ENCODE data around the gene ATP5ME.

DNA sequence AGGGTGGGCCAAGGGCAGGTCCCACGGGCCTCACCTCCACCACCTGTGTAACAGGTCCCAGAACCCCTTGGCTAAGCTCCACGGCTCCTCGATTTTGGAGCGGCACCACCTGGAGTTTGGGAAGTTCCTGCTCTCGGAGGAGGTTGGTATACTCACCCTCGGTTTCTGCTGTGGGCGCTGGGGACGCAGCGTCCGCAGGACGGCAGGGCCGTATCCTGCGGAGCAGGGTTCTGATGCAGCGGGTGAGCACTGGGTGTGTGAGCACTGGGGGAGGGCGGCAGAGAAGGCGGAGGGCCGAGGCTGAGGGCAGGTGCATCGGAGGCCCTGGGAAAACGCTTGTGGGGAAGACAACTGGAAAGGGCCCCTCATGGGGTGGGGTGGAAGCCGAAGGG is 11.0 kb downstream of the ATP5ME start:
- TF ChIP-seq, protein P1, sequence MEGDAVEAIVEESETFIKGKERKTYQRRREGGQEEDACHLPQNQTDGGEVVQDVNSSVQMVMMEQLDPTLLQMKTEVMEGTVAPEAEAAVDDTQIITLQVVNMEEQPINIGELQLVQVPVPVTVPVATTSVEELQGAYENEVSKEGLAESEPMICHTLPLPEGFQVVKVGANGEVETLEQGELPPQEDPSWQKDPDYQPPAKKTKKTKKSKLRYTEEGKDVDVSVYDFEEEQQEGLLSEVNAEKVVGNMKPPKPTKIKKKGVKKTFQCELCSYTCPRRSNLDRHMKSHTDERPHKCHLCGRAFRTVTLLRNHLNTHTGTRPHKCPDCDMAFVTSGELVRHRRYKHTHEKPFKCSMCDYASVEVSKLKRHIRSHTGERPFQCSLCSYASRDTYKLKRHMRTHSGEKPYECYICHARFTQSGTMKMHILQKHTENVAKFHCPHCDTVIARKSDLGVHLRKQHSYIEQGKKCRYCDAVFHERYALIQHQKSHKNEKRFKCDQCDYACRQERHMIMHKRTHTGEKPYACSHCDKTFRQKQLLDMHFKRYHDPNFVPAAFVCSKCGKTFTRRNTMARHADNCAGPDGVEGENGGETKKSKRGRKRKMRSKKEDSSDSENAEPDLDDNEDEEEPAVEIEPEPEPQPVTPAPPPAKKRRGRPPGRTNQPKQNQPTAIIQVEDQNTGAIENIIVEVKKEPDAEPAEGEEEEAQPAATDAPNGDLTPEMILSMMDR (IDR thresholded peaks at IDR 0.05; ENCODE audit: low read length): no peak
- TF ChIP-seq EZH2 (IDR thresholded peaks at IDR 0.05; ENCODE audit: borderline replicate concordance, low read length): no peak

Data from OCI-LY1 (cell line).